Astrocyte of the cerebellum (primary cell): ENCODE measurements around the gene TNKS1BP1.

Source experiments
- DNase-seq: peaks from one replicate; pipeline ENCODE4 v3.0.0-alpha.2; 2011; ENCODE audit warnings: low read depth
- H3K4me3 ChIP-seq: 2 replicates; pipeline ENCODE4 v1.5.1; 2011; ENCODE audit warnings: mild to moderate bottlenecking, low read depth, low read length, moderate library complexity
- CTCF ChIP-seq: IDR thresholded peaks from 2 replicates; pipeline ENCODE4 v1.5.1; 2012; ENCODE audit warnings: low read length, low read depth, moderate library complexity, mild to moderate bottlenecking; ENCODE audit errors: missing control alignments
- in situ Hi-C: cut with HindIII; loops from 2 replicates; pipeline ENCODE4 v1.10.0; 2017; ENCODE audit warnings: low sequenced_read_pairs

TNKS1BP1 gene

GRCh38 chr11:57279116-57279515 is 45.6 kb downstream of the TNKS1BP1 start:
- no peak for DNase-seq
- no peak for TF ChIP-seq CTCF
- H3K4me3 ChIP-seq, result no peak overlapping the region
- in situ Hi-C loops, result no loop called here

GRCh38 chr11:57278721-57279095 is 46.0 kb downstream of the TNKS1BP1 start:
- in situ Hi-C loops, result no loop called here
- no peak overlapping the region for H3K4me3 ChIP-seq
- DNase-seq, result no peak
- no peak for TF ChIP-seq CTCF

GRCh38 chr11:57277845-57278720 is 46.7 kb downstream of the TNKS1BP1 start:
- no peak overlapping the region for H3K4me3 ChIP-seq
- in situ Hi-C loops, result no loop called here
- TF ChIP-seq CTCF, result peak; percentile 90
- DNase-seq, result peak; percentile 40

- in situ Hi-C loops, result no loop called here
- no peak for DNase-seq
- H3K4me3 ChIP-seq, result no peak overlapping the region
- TF ChIP-seq CTCF, result no peak
Observed at GRCh38 chr11:57276971-57277675, 47.6 kb downstream of the TNKS1BP1 start.

GRCh38 chr11:57276169-57276970 is 48.4 kb downstream of the TNKS1BP1 start:
- DNase-seq, result no peak
- in situ Hi-C loops, result no loop called here

More at GRCh38 chr11:57276169-57276970, 48.4 kb downstream of the TNKS1BP1 start:
- no peak overlapping the region for H3K4me3 ChIP-seq
- TF ChIP-seq CTCF, result no peak
